Measurements from ENCODE around the gene TSPAN15. TPM values are rescaled to one million over a fixed set of nuclear protein-coding genes. Genes with fewer than 3 reads are reported as not detected.

The TSPAN15 gene
- polyA plus RNA-seq, 1 donor (not counting 4 experiments of a cell fraction or from before 2014, with no cell fraction given): 2.1 TPM

- Histone ChIP-seq H3K79me2 (ENCODE audit: control insufficient read depth, insufficient read depth, low read length) (no peaks in the 10 kb centered on the region), H3K27ac (ENCODE audit: control insufficient read depth, insufficient read depth, low read length) (peak overlapping the region; percentile 17), H3K4me3 (ENCODE audit: control insufficient read depth in 2 of 3, extremely low read depth in 1 of 3, insufficient read depth in 2 of 3, low read depth in 1 of 3, low read length in 3 of 3) (no peak overlapping the region), H3K4me2 (ENCODE audit: control insufficient read depth, extremely low read depth, insufficient read depth, low read depth, low read length) (no peak overlapping the region), H3K4me1 (ENCODE audit: control insufficient read depth, extremely low read depth, insufficient read depth, low read length) (peaks cover 27% of the 10 kb centered on the region), H3K9ac (ENCODE audit: control insufficient read depth, extremely low read depth, insufficient read depth, low read length) (peak overlapping the region; percentile 41), H3K36me3 (ENCODE audit: control insufficient read depth in 2 of 2, extremely low read depth in 1 of 2, insufficient read depth in 2 of 2, low read length in 2 of 2) (peaks cover 5 to 9% of the 10 kb centered on the region in 2 experiments), H3K27me3 (ENCODE audit: control insufficient read depth, extremely low read depth, insufficient read depth, low read length) (no peaks in the 10 kb centered on the region), H2AFZ (ENCODE audit: control insufficient read depth, low read length) (no peak overlapping the region), H4K20me1 (ENCODE audit: control insufficient read depth, extremely low read depth, insufficient read depth, low read length) (no peaks in the 10 kb centered on the region), H3K9me1 (ENCODE audit: control insufficient read depth, extremely low read depth, insufficient read depth, low read length) (peaks cover 4% of the 10 kb centered on the region), H3K9me3 (ENCODE audit: control insufficient read depth, low read depth, low read length) (no peaks in the 10 kb centered on the region)
- DNase-seq (ENCODE audit: low read depth, low spot score) (no peak), FAIRE-seq (no peak)
- dilution Hi-C loops (cut with MboI; ENCODE audit: extremely low pct_ligation_motif_present, low sequenced_read_pairs): no loop called here
- TF ChIP-seq EZH2 (IDR thresholded peaks at IDR 0.05; ENCODE audit: low read length): no peak
- TF ChIP-seq CTCF (optimal IDR thresholded peaks at IDR 0.05 in 1 of 3, IDR thresholded peaks at IDR 0.05 in 1 of 3, conservative IDR thresholded peaks at IDR 0.05 in 1 of 3; ENCODE audit: extremely low read depth in 1 of 3, insufficient read depth in 2 of 3, low read length in 3 of 3): no peak
Measured at GRCh38 chr10:69406302-69406811, 44.9 kb upstream of the TSPAN15 start.

GRCh38 chr10:69406816-69407580, 44.3 kb upstream of the TSPAN15 start:
- H2AFZ ChIP-seq (ENCODE audit: control insufficient read depth, low read length): no peak overlapping the region
- H3K36me3 ChIP-seq (ENCODE audit: control insufficient read depth in 2 of 2, extremely low read depth in 1 of 2, insufficient read depth in 2 of 2, low read length in 2 of 2): peaks cover 3 to 7% of the 10 kb centered on the region in 2 experiments
- DNase-seq (ENCODE audit: low read depth, low spot score): no peak
- no peaks in the 10 kb centered on the region for H3K27me3 ChIP-seq (ENCODE audit: control insufficient read depth, extremely low read depth, insufficient read depth, low read length)
- no peak for TF ChIP-seq EZH2 (IDR thresholded peaks at IDR 0.05; ENCODE audit: low read length)
- TF ChIP-seq CTCF (optimal IDR thresholded peaks at IDR 0.05 in 1 of 3, IDR thresholded peaks at IDR 0.05 in 1 of 3, conservative IDR thresholded peaks at IDR 0.05 in 1 of 3; ENCODE audit: extremely low read depth in 1 of 3, insufficient read depth in 2 of 3, low read length in 3 of 3): peak in 1 of 3 experiments; percentile 45
- no peaks in the 10 kb centered on the region for H3K9me3 ChIP-seq (ENCODE audit: control insufficient read depth, low read depth, low read length)
- no peaks in the 10 kb centered on the region for H3K79me2 ChIP-seq (ENCODE audit: control insufficient read depth, insufficient read depth, low read length)
- no peaks in the 10 kb centered on the region for H4K20me1 ChIP-seq (ENCODE audit: control insufficient read depth, extremely low read depth, insufficient read depth, low read length)
- no peak overlapping the region for H3K4me2 ChIP-seq (ENCODE audit: control insufficient read depth, extremely low read depth, insufficient read depth, low read depth, low read length)
- peaks cover 27% of the 10 kb centered on the region for H3K4me1 ChIP-seq (ENCODE audit: control insufficient read depth, extremely low read depth, insufficient read depth, low read length)
- peak overlapping the region; percentile 17 for H3K27ac ChIP-seq (ENCODE audit: control insufficient read depth, insufficient read depth, low read length)
- FAIRE-seq: no peak
- H3K9ac ChIP-seq (ENCODE audit: control insufficient read depth, extremely low read depth, insufficient read depth, low read length): peak overlapping the region; percentile 41
- dilution Hi-C loops (cut with MboI; ENCODE audit: extremely low pct_ligation_motif_present, low sequenced_read_pairs): no loop called here
- peaks cover 4% of the 10 kb centered on the region for H3K9me1 ChIP-seq (ENCODE audit: control insufficient read depth, extremely low read depth, insufficient read depth, low read length)
- H3K4me3 ChIP-seq (ENCODE audit: control insufficient read depth in 2 of 3, extremely low read depth in 1 of 3, insufficient read depth in 2 of 3, low read depth in 1 of 3, low read length in 3 of 3): no peak overlapping the region
